ENCODE data around the gene DEFB128.
"Not testable (repeated sequence)": the region's sequence is repeated elsewhere in the genome, so short reads cannot be mapped to it uniquely, and the experiment has no call there.

DEFB128 gene

DNA sequence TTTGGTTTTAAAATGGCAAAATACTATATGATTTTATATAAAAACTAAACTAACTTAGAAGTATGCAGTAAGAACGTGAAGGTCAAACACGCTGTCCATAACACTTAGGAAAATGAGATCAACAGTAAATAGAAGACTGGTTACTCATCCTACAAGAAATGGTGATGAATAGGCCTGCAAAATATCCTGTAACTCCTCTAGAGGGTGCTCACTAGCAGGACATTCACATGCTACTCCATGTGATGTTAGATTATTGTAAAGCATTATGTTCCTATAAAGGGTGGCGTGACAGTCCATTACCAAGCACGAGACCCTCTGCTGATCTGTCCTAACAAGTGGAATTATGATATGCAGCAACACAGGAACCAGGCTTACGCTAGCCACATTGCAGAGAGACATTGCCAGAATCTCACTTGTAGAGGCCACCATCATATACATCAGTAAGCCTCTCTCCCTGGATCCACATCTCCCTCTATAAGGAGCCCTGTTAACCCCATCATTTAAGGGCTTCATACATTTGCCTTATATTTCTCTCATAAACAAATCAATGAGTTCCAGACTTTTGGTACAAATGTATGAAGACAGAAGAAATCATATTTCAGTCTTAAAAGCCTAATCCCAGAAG lies 19.5 kb upstream of the DEFB128 start:
- peak; percentile 72 for TF ChIP-seq CTCF (conservative IDR thresholded peaks at IDR 0.05; ENCODE audit: low read depth, low read length)
- H3K4me3 ChIP-seq (ENCODE audit: low read depth, low read length): no peak overlapping the region
- peak; percentile 88 for DNase-seq (ENCODE audit: low read depth)

DNA sequence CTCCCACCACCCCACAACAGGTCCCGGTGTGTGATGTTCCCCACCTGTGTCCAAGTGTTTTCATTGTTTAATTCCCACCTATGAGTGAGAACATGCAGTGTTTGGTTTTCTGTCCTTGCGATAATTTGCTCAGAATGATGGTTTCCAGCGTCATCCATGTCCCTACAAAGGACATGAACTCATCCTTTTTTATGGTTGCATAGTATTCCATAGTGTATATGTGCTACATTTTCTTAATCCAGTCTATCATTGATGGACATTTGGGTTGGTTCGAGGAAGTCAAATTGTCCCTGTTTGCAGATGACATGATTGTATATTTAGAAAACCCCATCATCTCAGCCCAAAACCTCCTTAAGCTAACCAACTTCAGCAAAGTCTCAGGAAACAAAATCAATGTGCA lies 14.1 kb upstream of the DEFB128 start:
- DNase-seq (ENCODE audit: low read depth); H3K4me3 ChIP-seq (ENCODE audit: low read depth, low read length): not testable (repeated sequence)

GRCh38 chr20:199996-200395 lies 10.5 kb upstream of the DEFB128 start:
- DNase-seq (ENCODE audit: low read depth): no peak
- H3K4me3 ChIP-seq (ENCODE audit: low read depth, low read length): no peak overlapping the region
- no peak for TF ChIP-seq CTCF (conservative IDR thresholded peaks at IDR 0.05; ENCODE audit: low read depth, low read length)

- no peak for DNase-seq (ENCODE audit: low read depth)
- no peak overlapping the region for H3K4me3 ChIP-seq (ENCODE audit: low read depth, low read length)
- no peak for TF ChIP-seq CTCF (conservative IDR thresholded peaks at IDR 0.05; ENCODE audit: low read depth, low read length)
These were observed 8.7 kb upstream of the DEFB128 start for GRCh38 chr20:198225-198624.

DNA sequence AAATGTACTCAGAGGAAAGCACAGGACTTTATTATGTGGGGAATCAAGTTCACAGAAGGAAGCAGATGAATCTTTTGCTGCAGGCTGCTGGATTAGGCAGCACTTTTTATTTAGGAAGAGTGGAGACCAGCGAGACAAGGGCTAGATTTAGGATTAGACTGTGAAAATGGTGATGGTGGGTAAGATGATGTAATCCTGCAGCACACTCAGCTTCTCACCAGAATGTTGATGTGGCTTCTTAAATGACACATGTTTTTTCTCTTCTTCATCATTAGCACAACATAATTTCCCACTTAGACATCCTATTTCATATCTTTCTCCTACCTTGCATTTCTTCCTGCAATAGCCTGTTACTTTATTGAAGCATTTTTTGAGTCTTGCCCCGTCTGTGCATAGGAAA lies 1.8 kb downstream of the DEFB128 start:
- no peak overlapping the region for H3K4me3 ChIP-seq (ENCODE audit: low read depth, low read length)
- TF ChIP-seq CTCF (conservative IDR thresholded peaks at IDR 0.05; ENCODE audit: low read depth, low read length): no peak
- no peak for DNase-seq (ENCODE audit: low read depth)

- DNase-seq (ENCODE audit: low read depth): no peak
- H3K4me3 ChIP-seq (ENCODE audit: low read depth, low read length): no peak overlapping the region
- no peak for TF ChIP-seq CTCF (conservative IDR thresholded peaks at IDR 0.05; ENCODE audit: low read depth, low read length)
These were observed 5.2 kb downstream of the DEFB128 start for GRCh38 chr20:184288-184687.

- no peak for DNase-seq (ENCODE audit: low read depth)
- no peak for TF ChIP-seq CTCF (conservative IDR thresholded peaks at IDR 0.05; ENCODE audit: low read depth, low read length)
- no peak overlapping the region for H3K4me3 ChIP-seq (ENCODE audit: low read depth, low read length)
These were observed 20.6 kb downstream of the DEFB128 start for GRCh38 chr20:168876-169275.
